NCI-H1694 treated with DMSO at 0.1 percent for 48 hours (cell line): ENCODE results near the gene SPSB4.

Experiments
- DNase-seq: peaks from one replicate; lab custom pipeline; 2025; lab: John Stamatoyannopoulos, UW

Gene SPSB4

GRCh38 chr3:141055136-141055535 lies 4.0 kb downstream of the SPSB4 start:
- DNase-seq, result no peak

GRCh38 chr3:141055536-141056445 lies 4.6 kb downstream of the SPSB4 start:
- no peak for DNase-seq

GRCh38 chr3:141056751-141057171 lies 5.6 kb downstream of the SPSB4 start:
- peak; percentile 39 for DNase-seq

GRCh38 chr3:141057436-141057835 lies 6.3 kb downstream of the SPSB4 start:
- DNase-seq, result no peak

GRCh38 chr3:141057946-141058800 lies 7.0 kb downstream of the SPSB4 start:
- DNase-seq, result no peak

- DNase-seq, result no peak
These were observed 7.8 kb downstream of the SPSB4 start for GRCh38 chr3:141058996-141059395.

- no peak for DNase-seq
These were observed 8.7 kb downstream of the SPSB4 start for GRCh38 chr3:141059816-141060215.

- DNase-seq, result no peak
These were observed 9.2 kb downstream of the SPSB4 start for GRCh38 chr3:141060327-141060726.

GRCh38 chr3:141063831-141064230 lies 12.7 kb downstream of the SPSB4 start:
- DNase-seq, result no peak

GRCh38 chr3:141064255-141064926 lies 13.2 kb downstream of the SPSB4 start:
- no peak for DNase-seq

- DNase-seq, result no peak
These were observed 14.1 kb downstream of the SPSB4 start for GRCh38 chr3:141065258-141065657.

- no peak for DNase-seq
These were observed 15.0 kb downstream of the SPSB4 start for GRCh38 chr3:141065841-141066805.

- no peak for DNase-seq
These were observed 16.2 kb downstream of the SPSB4 start for GRCh38 chr3:141067206-141067974.

GRCh38 chr3:141070229-141070628 lies 19.1 kb downstream of the SPSB4 start:
- DNase-seq, result no peak

- no peak for DNase-seq
These were observed 19.7 kb downstream of the SPSB4 start for GRCh38 chr3:141070727-141071357.

GRCh38 chr3:141071681-141072260 lies 20.6 kb downstream of the SPSB4 start:
- no peak for DNase-seq

- no peak for DNase-seq
These were observed 21.8 kb downstream of the SPSB4 start for GRCh38 chr3:141072950-141073349.

GRCh38 chr3:141073580-141073979 lies 22.4 kb downstream of the SPSB4 start:
- no peak for DNase-seq

- no peak for DNase-seq
These were observed 23.4 kb downstream of the SPSB4 start for GRCh38 chr3:141074529-141074928.
